GM21576 (cell line): ENCODE results near the gene MIB2.
"Not testable (repeated sequence)": the region's sequence is repeated elsewhere in the genome, so short reads cannot be mapped to it uniquely, and the experiment has no call there.

ENCODE experiments used
- ATAC-seq: cut with Tn5 transposase; IDR thresholded peaks from one replicate; pipeline ENCODE4 v1.9.1; 2021; ENCODE audit warnings: mild to moderate bottlenecking, moderate library complexity; ENCODE audit not compliant: unreplicated experiment

Gene MIB2

DNA sequence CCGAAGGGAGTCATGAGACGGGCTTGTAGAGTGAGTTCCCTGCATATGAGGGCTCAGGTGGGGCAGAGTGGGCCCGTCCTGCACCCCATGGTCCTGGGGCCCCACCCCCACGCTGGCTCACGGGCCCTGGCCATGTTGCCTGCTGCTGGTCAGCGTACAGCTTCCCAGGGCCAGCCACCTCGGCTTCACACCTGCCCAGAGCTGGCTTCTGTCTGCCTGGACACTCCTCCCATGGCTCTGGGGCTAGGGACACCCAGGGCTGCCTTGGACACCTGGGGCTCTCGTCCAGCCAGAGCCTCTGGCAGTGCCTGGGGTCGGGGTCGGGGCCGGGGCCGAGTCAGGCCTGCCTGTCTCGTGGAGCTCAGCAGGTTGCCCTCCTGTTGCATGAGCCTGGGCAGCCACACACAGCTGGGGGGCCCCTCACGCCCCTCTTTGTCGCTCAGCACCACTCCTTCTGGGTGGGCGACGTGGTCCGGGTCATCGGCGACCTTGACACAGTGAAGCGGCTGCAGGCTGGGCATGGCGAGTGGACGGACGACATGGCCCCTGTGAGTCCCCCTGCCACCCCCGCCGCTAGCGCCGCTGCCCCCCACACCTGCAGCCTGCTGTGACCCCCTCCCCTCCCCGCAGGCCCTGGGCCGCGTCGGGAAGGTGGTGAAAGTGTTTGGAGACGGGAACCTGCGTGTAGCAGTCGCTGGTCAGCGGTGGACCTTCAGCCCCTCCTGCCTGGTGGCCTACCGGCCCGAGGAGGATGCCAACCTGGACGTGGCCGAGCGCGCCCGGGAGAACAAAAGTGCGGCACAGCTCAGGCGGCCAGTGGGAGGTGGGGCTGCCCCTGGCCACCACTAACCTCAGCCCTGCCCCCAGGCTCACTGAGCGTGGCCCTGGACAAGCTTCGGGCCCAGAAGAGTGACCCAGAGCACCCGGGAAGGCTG lies 11.2 kb downstream of the MIB2 start:
- ATAC-seq: no peak

DNA sequence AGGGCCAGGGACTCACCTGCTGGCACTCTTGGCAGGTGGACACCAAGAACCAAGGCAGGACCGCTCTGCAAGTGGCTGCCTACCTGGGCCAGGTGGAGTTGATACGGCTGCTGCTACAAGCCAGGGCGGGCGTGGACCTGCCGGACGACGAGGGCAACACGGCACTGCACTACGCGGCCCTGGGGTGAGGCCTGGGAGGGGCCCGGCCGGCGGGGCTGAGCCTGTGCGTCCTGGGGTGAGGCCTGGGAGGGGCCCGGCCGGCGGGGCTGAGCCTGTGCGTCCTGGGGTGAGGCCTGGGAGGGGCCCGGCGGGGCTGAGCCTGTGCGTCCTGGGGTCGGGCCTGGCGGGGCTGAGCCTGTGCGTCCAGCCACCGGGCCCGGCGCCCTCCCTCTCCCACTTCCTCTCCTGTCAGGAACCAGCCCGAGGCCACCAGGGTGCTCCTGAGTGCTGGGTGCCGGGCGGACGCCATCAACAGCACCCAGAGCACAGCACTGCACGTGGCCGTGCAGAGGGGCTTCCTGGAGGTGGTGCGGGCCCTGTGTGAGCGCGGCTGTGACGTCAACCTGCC lies 12.0 kb downstream of the MIB2 start:
- ATAC-seq: no peak

DNA sequence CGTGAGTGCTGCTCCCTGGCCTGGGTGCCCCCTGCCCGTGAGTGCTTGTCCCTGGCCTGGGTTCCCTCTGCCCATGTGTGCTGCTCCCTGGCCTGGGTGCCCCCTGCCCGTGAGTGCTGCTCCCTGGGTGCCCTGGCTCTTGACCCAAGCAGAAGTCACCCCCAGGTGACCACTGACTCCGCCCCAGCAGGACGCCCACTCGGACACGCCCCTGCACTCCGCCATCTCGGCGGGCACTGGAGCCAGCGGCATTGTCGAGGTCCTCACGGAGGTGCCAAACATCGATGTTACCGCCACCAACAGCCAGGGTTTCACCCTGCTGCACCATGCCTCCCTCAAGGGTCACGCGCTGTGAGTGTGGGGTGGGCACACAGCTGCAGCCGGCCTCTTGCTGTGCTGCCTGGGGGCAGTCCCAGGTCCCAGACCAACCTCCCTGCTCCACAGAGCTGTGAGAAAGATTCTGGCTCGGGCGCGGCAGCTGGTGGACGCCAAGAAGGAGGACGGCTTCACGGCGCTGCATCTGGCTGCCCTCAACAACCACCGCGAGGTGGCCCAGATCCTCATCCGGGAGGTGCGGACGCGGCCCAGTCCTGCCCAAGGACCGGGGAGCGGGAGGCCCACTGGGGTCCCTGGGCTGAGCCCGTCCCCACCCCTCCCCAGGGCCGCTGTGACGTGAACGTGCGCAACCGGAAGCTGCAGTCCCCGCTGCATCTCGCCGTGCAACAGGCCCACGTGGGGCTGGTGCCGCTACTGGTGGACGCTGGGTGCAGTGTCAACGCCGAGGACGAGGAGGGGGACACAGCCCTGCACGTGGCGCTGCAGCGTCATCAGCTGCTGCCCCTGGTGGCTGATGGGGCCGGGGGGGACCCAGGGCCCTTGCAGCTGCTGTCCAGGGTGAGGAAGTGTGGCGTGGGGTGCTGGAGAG lies 12.8 kb downstream of the MIB2 start:
- no peak for ATAC-seq

DNA sequence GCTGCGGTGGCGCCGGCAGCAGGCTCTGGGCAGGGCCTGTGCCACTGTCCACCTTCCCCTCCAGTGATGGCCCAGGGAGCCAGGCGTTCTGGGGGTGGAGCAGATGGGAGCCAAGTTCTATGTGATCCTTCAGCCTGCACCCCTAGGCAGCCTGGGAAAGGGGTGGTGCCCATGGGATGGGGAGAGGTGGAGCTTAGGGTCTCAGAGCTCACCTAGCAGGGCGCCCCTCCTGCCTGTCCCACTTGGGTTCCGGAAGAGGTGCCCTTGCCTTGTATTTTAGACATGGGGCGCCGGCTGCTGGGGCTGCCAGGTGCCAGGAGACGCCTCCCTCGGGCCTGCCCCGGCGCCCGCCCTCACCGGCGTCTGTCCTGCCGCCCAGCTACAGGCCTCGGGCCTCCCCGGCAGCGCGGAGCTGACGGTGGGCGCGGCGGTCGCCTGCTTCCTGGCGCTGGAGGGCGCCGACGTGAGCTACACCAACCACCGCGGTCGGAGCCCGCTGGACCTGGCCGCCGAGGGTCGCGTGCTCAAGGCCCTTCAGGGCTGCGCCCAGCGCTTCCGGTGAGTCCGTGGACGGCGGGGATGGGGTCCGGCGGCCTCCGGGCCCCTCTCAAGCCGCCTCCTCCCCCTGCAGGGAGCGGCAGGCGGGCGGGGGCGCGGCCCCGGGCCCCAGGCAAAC lies 13.6 kb downstream of the MIB2 start:
- no peak for ATAC-seq

DNA sequence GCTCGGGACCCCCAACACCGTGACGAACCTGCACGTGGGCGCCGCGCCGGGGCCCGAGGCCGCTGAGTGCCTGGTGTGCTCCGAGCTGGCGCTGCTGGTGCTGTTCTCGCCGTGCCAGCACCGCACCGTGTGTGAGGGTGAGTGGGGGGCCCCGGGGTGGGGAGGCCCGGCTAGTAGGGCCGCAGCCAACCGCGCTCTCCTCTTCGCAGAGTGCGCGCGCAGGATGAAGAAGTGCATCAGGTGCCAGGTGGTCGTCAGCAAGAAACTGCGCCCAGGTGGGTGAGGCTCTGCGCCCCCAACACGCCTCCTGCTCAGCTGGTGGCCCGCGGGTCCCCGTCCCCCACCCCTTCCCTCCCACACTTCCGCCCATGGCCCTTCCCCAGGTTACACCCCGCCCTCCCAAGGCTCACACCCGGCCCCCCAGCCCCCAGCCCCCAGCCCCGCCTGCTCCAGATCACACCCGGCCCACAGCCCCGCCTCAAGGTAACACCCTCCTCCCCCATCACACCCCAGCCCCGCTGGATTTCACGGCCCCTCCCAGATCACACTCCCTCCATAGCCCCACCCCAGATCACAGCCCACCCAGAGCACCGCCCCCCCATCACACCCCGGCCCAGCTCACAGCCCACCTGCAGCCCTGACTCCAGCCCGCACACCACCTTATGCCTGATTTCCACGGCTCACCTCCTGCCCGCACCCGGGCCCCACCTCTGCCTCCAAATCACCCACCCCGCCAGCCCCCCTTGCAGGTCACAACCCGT lies 14.3 kb downstream of the MIB2 start:
- no peak for ATAC-seq

DNA sequence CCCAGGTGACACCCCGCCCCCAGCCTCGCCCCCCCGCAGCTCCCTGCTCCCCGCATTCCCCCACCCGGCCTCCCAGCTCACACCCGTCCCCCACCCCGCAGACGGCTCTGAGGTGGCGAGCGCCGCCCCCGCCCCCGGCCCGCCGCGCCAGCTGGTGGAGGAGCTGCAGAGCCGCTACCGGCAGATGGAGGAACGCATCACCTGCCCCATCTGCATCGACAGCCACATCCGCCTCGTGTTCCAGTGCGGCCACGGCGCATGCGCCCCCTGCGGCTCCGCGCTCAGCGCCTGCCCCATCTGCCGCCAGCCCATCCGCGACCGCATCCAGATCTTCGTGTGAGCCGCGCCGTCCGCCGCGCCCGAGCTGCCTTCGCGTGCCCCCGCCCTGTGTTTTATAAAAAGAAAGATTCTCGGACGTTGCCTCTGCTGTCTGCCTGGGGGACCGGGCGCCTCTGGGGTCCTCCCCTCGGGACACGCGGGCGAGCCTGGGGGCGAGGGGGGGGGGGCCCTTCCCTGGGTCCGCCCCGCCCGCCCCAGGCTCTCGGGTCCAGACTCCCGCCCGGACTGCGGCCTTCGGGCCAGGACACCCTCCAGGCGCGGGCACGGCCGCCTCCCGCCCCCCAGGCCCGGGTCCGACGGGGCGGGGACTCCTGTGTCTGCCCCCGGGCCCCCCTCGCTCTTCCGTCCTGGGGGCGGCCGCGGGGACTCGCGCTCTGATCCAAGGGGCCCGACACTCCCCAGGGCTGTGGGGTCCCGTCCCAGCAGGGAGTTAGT lies 15.1 kb downstream of the MIB2 start:
- peak; percentile 47 for ATAC-seq

DNA sequence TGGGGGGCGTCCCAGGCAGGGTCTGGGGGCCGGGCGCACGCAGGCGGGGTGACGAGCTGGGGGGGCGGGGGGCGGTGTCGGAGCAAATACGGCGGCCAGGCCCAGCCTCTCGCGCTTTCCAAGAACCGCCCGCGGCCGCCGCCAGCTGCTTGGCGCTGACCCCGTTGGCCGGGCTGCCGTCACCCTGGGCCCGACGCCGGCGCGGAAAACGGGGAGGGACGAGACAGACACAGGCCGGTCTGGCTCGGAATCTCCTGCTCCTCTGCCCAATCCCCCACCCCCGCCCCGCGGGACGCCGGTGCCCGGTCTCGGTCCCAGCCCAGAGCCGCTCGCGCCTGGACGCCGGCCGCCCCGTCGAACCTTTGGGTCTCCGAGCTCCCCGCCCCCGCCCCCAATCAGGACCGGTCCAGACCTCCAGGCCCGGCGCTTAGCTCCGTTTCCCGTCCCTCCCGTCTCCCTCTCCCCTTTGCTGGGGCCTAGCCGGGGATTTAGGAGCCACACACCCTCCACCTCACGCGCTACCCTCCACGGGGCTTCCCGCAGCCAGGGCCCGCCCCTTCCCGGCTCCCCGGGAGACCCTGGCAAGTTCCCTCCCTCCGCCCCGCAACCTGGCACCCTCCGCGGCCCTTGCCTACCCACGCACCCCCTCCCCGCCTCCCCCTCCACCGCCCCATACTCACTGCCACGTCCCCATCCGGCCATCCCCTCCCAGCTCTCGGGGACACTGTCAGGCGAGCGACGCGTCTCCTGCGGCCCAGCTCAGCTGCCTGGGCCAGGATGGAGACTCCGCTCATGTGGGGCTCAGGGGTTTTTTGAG lies 15.9 kb downstream of the MIB2 start:
- no peak for ATAC-seq

DNA sequence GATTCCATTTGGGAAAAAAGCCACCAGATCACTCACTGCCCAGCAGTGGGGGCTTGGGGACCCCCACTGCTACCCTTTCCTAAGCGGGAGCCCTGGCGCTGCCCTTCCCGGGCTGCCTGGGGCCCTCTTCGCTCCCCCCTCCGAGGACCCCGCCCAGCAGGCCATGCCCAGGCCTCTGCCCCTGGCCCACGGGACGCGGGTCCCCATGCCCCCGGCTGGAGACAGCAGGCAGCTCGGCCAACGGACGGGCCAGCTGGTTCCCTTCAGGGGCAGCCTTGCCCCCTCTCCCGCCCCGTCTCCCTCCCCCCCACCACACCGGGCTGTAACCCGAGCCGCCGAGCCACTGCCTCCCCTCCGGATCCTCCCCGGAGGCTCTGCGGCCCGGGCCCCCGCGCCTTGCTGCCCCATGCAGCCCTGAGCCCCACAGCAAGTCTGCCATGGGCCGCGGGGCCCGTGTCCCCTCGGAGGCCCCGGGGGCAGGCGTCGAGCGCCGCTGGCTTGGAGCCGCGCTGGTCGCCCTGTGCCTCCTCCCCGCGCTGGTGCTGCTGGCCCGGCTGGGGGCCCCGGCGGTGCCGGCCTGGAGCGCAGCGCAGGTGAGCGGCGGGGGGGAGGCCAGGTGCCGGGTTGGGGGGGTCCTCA lies 16.6 kb downstream of the MIB2 start, which contains the start of gene MMP23B:
MMP23B (plus strand) TSS at position 392 of the 639 bp plus-strand sequence; CDS start at position 438, 46 bp downstream.
- ATAC-seq: no peak

DNA sequence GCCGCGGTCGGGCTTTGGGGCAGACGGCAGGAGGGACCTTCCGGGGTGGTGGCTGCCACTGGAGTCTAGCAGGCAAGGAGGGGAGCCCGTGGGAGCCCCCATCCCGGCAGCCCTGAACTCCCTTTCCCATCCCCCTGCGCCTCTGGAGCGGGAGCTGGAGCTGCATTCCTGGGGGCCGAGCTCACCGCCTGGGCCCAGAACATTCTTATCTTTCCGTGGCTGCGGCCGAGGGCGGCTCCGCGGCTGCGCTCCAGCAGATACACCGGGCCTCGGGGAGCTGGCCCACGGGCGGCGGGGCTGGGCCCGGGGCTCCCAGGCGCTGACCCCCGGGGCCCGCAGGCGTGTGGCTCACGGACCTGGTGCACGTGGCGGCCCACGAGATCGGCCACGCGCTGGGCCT lies 18.1 kb downstream of the MIB2 start:
- not testable (repeated sequence) for ATAC-seq

DNA sequence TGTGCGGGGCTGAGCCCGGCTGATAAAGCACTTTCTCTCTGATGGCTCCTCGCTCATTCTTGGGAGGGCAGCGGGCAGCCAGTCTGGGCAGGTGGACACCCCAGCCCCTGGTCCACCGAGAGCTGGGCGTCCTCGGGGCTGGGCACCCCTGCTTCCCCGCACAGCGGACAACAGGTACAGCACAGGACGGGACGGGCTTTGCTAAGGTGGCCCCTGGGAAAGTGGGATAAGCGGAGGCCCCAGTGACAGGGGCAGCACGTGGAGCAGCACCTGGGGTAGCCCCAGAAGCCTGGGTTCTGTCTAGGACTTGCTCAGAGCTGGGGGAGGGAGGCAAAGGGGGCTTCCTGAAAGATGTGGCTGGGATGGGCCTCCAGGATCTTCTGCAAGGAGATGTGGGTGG lies 19.3 kb downstream of the MIB2 start:
- not testable (repeated sequence) for ATAC-seq

DNA sequence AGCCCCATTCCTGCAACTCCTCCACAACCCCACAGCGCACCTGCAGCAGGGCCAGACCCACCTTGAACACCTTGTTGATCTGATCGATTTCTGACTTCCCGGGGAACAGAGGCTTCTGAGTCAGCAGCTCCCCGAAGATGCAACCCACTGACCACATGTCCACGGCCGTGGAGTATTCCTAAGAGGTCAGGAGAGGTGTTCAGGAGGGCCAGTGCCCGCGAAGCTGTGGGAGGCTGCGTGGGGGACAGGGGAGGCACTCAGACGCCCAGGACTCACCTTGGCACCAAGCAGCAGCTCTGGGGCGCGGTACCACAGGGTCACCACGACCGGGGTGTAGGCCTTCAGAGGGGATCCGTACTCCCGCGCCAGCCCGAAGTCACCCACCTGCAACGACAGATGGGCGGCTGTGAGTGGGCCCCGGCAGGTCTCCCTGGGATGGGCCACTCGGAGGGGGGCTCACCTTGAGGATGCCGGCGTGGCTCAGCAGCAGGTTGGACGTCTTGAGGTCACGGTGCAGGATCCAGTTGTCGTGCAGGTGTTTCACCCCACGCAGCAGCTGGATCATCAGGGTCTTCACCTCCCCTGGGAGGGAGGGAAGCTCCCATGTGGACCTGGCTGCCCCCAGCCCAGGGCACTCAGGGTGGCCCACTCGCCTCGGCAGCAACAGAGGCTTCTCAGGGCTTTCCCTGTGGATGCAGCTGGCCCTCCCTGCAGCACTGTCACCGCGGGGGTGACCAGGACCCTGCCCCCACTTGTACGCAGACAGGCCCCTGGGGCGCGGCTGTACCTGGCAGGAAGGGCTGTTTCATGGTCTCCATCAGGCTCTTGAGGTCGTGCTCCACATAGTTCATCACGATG lies 21.6 kb downstream of the MIB2 start:
- ATAC-seq: not testable (repeated sequence)

DNA sequence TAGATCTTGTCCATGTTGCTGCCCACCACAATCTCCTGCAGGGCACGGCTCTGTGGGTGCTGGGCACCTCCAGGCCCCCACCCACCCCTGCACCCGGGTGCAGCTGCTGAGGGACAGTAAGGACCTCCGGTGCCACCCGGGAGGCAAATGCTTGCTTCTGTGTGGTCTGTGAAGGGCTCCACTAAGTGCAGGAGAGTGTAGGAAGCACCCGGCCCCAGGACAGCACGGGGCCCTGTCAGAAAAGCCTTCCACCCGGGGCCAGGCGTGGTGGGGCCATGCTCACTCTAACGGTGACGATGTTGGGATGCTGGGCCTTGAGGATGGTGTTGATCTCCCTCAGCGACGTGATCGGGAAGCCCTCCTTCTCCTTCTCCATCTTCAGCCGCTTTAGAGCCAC lies 22.2 kb downstream of the MIB2 start:
- not testable (repeated sequence) for ATAC-seq

DNA sequence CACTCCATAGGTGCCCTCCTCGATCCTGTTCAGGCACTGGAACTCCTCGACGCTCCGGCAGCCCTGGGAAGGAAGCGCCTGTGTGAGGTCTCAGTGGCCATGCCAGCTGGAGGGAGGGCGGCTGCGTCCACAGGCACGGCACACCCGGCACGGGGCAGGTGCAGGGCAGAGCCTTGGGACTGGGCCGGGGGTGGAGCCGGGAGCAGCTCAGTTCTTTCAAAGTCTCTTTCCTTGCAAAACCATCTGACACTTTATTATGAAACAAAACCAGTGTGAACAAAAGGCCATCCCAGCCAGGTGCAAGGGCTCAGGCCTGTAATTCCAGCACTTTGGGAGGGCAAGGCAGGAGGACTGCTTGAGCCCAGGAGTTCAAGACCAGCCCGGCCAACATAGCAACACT lies 23.2 kb downstream of the MIB2 start:
- not testable (repeated sequence) for ATAC-seq

DNA sequence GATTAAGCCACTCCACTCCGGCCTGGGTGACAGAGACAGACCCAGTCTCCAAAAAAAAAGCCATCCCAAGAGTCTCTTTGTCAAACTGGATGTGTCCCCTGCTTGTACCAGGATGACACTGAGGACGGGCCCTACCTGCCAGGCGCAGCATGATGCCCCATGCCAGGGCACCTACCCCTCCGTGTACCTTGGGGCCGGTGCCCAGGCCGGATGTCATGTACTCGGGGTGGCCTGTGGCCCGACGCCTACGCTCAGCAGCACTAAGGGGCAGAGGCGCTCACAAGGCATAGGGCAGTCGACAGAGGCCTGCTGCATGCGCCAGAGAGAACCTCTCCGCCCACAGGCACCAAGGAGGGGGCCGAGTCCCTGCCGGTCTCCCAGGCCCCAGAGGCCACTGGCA lies 24.1 kb downstream of the MIB2 start:
- not testable (repeated sequence) for ATAC-seq

DNA sequence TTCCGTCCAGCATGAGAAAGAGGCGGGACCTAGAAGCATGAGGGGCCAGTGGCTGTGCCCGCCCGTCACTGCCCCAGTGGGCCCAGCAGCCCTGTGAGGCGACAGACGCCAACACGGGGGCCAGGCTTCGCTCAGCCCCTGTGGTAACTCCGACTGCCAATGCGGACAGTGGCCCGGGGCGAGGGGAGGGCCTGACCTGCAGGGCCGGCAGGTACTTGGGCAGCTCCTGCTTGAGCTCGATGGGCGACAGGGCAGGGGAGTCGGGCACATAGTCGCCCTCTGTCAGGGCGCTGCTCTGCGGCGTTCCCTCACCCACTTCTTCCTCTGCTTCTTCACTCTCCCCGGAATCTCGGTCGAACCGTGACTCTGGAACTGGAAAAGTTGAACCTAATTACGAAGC lies 24.8 kb downstream of the MIB2 start:
- ATAC-seq: not testable (repeated sequence)

DNA sequence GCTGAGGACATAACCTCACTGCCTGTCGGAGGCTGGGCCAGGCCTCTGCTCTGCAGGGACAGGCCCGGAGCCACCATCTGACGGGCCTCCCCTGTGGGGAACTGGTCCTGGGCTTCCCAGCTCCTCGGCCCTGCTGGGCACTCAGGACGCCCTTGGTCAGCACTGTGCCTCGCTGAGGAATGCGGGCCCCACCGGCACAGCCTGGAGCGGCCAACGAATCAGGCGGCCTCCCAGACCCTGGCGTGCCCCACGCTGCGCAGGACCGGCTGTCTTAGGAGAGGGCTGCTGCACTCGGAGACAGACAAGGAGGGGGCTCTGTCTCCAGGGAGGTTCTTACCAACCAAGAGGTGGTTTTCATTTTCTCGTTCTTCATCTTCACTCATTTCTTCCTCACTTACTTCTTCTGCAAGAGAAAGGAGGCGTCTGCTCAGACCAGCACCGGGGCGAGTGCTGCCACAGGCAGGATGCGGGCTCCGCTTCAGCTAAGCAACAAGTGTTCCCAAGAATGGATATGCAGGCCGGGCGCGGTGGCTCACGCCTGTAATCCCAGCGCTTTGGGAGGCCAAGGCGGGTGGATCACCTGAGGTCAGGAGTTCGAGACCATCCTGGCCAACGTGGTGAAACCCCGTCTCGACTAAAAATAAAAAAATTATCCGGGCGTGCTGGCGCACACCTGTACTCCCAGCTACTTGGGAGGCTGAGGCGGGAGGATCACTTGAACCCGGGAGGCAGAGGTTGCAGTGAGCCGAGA lies 25.6 kb downstream of the MIB2 start:
- ATAC-seq: not testable (repeated sequence)
